ENCODE measurements around the gene DNM2.

Gene DNM2

GRCh38 chr19:10683064-10683426, 34.8 kb upstream of the DNM2 start:
- peak overlapping the region; percentile 35 for H3K27ac Mint-ChIP-seq (ENCODE audit: low read depth)
- no peak overlapping the region for H3K4me3 Mint-ChIP-seq
- H3K9me3 Mint-ChIP-seq, result no peaks in the 10 kb centered on the region
- DNase-seq (ENCODE audit: low spot score in 2 of 2) (no peak), ATAC-seq (replicated peaks; ENCODE audit: extremely low read depth, poor library complexity, severe bottlenecking) (no peak)
- peaks cover 85% of the 10 kb centered on the region for H3K36me3 Mint-ChIP-seq (ENCODE audit: insufficient read depth)
- no peaks in the 10 kb centered on the region for H3K27me3 Mint-ChIP-seq
- H3K4me1 Mint-ChIP-seq, result no peaks in the 10 kb centered on the region

GRCh38 chr19:10683582-10683981, 34.3 kb upstream of the DNM2 start:
- Mint-ChIP-seq H3K4me1 (no peaks in the 10 kb centered on the region), H3K27me3 (no peaks in the 10 kb centered on the region)
- no peak for DNase-seq (ENCODE audit: low spot score in 2 of 2)

GRCh38 chr19:10685210-10685609, 32.7 kb upstream of the DNM2 start:
- Mint-ChIP-seq H3K4me3 (no peak overlapping the region), H3K27me3 (no peaks in the 10 kb centered on the region), H3K9me3 (no peaks in the 10 kb centered on the region), H3K4me1 (no peaks in the 10 kb centered on the region), H3K27ac (ENCODE audit: low read depth) (no peak overlapping the region), H3K36me3 (ENCODE audit: insufficient read depth) (peaks cover 73% of the 10 kb centered on the region)
- ATAC-seq (replicated peaks; ENCODE audit: extremely low read depth, poor library complexity, severe bottlenecking), result no peak
- DNase-seq (ENCODE audit: low spot score in 2 of 2), result no peak

More at GRCh38 chr19:10683582-10683981, 34.3 kb upstream of the DNM2 start:
- no peak overlapping the region for H3K4me3 Mint-ChIP-seq
- peaks cover 80% of the 10 kb centered on the region for H3K36me3 Mint-ChIP-seq (ENCODE audit: insufficient read depth)
- no peaks in the 10 kb centered on the region for H3K9me3 Mint-ChIP-seq
- H3K27ac Mint-ChIP-seq (ENCODE audit: low read depth), result peak overlapping the region; percentile 35
- ATAC-seq (replicated peaks; ENCODE audit: extremely low read depth, poor library complexity, severe bottlenecking), result no peak

DNA sequence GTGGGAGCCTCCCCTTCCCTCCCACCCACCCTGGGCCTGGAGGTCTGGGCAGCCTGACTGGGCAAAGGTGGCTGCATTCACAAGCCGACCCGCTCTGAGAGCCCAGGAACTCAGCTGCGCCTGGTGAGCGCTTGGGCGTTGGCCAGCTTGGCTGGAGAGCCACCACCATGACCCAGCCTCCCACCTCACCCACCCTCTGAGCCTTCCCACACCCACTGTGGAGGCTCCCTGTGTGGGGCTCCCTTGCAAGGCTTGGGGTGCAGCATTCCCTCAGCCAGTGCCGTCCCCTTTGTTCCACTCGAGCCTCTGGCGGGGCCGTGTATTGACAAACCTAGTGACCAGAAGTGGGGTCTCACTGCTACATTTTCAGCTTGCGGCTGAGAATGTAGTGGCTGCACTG, 31.7 kb upstream of the DNM2 start:
- ATAC-seq (replicated peaks; ENCODE audit: extremely low read depth, poor library complexity, severe bottlenecking), result no peak
- no peak for DNase-seq (ENCODE audit: low spot score in 2 of 2)
- Mint-ChIP-seq H3K27ac (ENCODE audit: low read depth) (no peak overlapping the region), H3K4me1 (no peaks in the 10 kb centered on the region), H3K4me3 (no peak overlapping the region), H3K9me3 (no peaks in the 10 kb centered on the region), H3K27me3 (no peaks in the 10 kb centered on the region), H3K36me3 (ENCODE audit: insufficient read depth) (peaks cover 69% of the 10 kb centered on the region)

DNA sequence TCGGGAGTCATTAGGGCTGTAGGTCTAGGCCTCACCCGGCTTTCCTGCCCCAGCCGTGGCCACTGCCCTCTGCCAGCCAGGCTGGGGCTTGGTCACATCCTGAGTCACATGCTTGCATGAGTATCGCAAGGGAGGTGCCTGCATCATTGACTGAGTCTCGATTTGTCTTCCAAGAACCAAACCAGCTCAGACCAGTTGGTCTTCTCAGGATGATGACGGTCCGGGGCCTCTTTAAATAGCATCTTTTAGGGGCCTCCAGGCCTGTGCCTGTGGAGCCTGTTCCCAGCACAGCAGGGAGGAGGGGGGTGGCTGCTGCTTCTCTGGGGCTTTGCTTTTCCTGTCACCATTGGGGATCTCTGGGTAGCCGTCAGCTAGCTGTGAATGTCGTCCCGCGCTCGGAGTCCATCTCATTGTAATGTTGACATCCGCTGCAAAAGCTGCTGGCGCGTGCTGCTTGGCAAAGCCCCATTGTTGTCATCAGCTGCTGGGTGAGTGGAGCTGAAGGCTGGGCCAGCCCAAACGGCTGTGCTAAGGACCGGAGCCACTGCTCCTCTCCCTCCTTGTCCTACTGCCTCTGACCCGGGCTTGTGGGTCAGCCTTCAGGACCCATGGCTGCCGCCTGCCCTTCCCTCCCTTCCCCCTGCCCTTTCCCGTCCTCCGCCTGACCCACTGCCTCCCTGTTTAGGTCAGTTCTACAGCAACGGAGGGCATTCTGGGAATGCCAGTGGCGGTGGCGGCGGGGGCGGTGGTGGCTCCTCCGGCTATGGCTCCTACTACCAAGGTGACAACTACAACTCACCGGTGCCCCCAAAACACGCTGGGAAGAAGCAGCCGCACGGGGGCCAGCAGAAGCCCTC, 31.0 kb upstream of the DNM2 start:
- DNase-seq (ENCODE audit: low spot score in 2 of 2) (no peak), ATAC-seq (replicated peaks; ENCODE audit: extremely low read depth, poor library complexity, severe bottlenecking) (no peak)
- H3K36me3 Mint-ChIP-seq (ENCODE audit: insufficient read depth), result peaks cover 65% of the 10 kb centered on the region
- H3K27ac Mint-ChIP-seq (ENCODE audit: low read depth), result peak overlapping the region; percentile 59
- no peaks in the 10 kb centered on the region for H3K9me3 Mint-ChIP-seq
- no peak overlapping the region for H3K4me3 Mint-ChIP-seq
- no peaks in the 10 kb centered on the region for H3K27me3 Mint-ChIP-seq
- H3K4me1 Mint-ChIP-seq, result no peaks in the 10 kb centered on the region

DNA sequence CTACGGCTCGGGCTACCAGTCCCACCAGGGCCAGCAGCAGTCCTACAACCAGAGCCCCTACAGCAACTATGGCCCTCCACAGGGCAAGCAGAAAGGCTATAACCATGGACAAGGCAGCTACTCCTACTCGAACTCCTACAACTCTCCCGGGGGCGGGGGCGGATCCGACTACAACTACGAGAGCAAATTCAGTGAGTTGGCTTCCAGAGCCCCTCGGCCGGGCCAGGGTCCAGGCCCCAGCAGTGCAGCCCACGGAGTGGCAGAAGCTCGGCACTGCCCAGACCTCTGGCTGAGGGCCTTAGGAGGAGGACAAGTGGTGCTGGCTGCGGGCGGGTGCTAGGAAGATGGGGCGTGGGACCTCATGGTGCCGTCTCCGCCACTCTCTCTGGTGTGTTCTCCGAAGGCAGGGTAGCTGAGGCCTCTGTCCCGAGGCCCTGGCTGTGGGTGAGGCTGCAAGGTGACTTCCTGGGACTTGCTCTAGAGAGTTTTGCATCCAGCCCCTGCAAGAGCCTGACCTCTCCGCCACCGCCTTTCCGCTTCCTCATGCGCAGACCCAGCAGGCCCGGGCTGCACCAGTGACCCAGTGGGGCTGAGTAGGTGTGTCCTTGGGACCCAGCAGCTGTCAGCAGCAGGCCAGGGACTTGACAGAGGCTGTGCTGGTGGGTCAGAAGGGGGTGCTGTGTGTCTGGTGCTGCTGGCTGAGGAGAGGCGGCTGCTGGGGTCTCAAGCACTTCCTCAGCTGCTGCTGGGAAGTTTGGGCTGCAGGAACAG, 30.2 kb upstream of the DNM2 start:
- H3K9me3 Mint-ChIP-seq, result no peaks in the 10 kb centered on the region
- peaks cover 4% of the 10 kb centered on the region for H3K4me1 Mint-ChIP-seq
- DNase-seq (ENCODE audit: low spot score in 2 of 2) (no peak), ATAC-seq (replicated peaks; ENCODE audit: extremely low read depth, poor library complexity, severe bottlenecking) (no peak)
- H3K27ac Mint-ChIP-seq (ENCODE audit: low read depth), result peak overlapping the region; percentile 59
- peaks cover 64% of the 10 kb centered on the region for H3K36me3 Mint-ChIP-seq (ENCODE audit: insufficient read depth)
- H3K4me3 Mint-ChIP-seq, result no peak overlapping the region
- no peaks in the 10 kb centered on the region for H3K27me3 Mint-ChIP-seq

- Mint-ChIP-seq H3K27ac (ENCODE audit: low read depth) (peak overlapping the region; percentile 59), H3K27me3 (no peaks in the 10 kb centered on the region), H3K36me3 (ENCODE audit: insufficient read depth) (peaks cover 56% of the 10 kb centered on the region), H3K4me1 (peaks cover 5% of the 10 kb centered on the region), H3K9me3 (no peaks in the 10 kb centered on the region), H3K4me3 (no peak overlapping the region)
- DNase-seq (ENCODE audit: low spot score in 2 of 2), result no peak
- no peak for ATAC-seq (replicated peaks; ENCODE audit: extremely low read depth, poor library complexity, severe bottlenecking)
Measured at GRCh38 chr19:10688545-10689280, 29.2 kb upstream of the DNM2 start.

DNA sequence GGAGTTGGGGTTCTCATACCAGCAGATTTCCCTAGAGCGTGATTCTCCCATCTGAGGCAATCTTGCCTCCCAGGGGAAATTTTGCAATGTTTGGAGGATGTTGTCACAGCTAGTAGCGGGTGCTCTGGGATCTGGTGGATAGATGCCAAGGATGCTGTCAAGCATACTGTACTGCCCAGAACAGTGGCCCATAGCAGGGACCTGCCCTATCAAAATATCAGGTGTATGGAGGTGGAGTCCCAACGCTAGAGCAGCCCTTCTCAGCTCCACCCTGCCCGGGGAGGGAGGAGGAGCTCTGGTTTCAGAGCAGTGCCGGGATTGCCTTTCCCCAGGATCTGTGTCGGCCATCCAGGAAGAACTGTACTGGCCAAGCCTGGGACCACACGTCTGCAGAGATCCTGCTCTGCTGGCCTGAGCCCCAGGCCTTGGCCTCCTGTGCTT, 27.5 kb upstream of the DNM2 start:
- Mint-ChIP-seq H3K36me3 (ENCODE audit: insufficient read depth) (peaks cover 40% of the 10 kb centered on the region), H3K4me1 (peaks cover 8% of the 10 kb centered on the region), H3K27ac (ENCODE audit: low read depth) (peak overlapping the region; percentile 56), H3K9me3 (no peaks in the 10 kb centered on the region), H3K27me3 (no peaks in the 10 kb centered on the region), H3K4me3 (peak overlapping the region; percentile 2)
- no peak for DNase-seq (ENCODE audit: low spot score in 2 of 2)
- no peak for ATAC-seq (replicated peaks; ENCODE audit: extremely low read depth, poor library complexity, severe bottlenecking)

DNA sequence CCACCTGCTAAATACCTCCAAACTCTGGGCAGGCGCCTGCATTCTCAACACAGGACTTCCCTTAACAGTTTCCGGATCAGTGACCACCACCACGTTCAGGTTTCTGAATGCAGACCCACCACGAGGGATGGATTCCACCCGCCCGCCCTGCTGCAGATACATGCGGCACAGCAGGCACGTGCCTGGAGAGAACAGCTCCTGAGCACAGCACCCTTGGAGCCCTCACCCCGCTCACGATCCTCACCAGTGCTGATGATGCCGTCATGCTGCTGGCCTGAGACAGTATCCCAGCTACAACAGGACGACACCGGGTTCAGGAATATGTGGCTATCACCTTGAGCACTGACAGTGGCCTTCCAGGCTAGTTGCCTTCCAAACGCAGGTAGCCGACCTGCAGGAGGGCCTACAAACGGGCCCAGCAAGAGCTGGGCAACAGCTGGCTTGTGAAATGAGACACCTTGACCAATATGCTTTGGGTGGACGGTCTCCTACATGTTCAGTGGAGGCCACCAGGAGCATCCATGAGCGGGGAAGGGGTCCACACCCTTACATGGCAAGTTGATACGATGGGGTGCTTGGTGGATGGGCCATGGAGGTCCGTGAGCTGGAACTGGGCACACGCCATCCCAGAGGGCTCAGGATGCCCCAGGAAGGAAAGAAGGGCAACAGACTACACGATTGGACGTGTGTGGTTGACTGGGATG, 26.5 kb upstream of the DNM2 start:
- Mint-ChIP-seq H3K4me3 (no peak overlapping the region), H3K36me3 (ENCODE audit: insufficient read depth) (peaks cover 38% of the 10 kb centered on the region), H3K27me3 (no peaks in the 10 kb centered on the region), H3K4me1 (peaks cover 14% of the 10 kb centered on the region), H3K9me3 (no peaks in the 10 kb centered on the region), H3K27ac (ENCODE audit: low read depth) (peak overlapping the region; percentile 56)
- DNase-seq (ENCODE audit: low spot score in 2 of 2), result no peak
- ATAC-seq (replicated peaks; ENCODE audit: extremely low read depth, poor library complexity, severe bottlenecking), result no peak

DNA sequence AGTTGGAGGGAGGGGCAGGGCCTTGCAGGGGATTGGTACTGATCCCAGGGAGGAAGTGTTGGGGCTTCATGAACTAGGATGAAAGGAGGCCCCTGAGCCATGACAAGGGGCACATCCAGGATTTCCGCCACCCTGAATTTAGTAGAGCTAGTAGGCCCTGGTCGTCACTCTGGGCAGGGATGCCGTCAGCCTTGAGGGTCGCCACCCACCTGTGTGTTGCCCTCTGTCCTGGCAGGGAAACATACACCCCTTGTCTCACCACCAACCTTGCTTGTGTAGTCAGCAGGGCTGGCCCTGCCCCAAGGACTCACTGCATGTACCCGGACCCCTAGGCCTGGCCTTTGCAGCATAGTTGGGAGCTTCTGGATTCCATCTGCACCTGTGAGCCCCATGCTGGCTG, 26.0 kb upstream of the DNM2 start:
- ATAC-seq (replicated peaks; ENCODE audit: extremely low read depth, poor library complexity, severe bottlenecking) (no peak), DNase-seq (ENCODE audit: low spot score in 2 of 2) (no peak)
- peaks cover 32% of the 10 kb centered on the region for H3K36me3 Mint-ChIP-seq (ENCODE audit: insufficient read depth)
- no peaks in the 10 kb centered on the region for H3K27me3 Mint-ChIP-seq
- no peaks in the 10 kb centered on the region for H3K9me3 Mint-ChIP-seq
- H3K4me3 Mint-ChIP-seq, result no peak overlapping the region
- H3K4me1 Mint-ChIP-seq, result peaks cover 14% of the 10 kb centered on the region
- no peak overlapping the region for H3K27ac Mint-ChIP-seq (ENCODE audit: low read depth)

DNA sequence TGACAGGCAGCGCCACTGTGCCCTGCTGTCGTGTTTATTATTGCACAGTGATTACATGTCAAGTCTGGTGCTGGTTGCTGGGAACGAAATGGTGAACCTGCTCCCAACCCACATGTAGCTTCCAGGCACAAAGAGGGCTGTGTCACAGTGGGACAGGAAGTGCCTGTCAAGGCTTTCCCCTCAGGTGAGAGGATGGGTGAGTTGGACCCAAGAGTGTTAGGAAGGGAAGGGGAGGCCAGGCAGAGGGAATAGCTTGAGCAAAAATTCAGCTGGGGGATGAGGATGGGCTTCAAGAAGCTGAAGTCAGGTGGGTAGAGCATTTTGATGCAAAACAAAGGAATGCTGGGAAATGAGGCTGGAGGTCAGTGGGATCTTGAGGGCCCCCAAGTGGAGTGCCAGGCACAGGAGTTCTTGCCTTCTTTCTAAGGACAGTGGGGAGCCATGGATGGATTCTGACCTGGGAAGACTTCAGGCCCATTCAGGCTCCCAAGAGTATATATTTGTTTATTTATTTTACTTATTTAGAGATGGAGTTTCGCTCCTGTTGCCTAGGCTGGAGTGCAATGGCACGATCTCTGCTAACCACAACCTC, 25.1 kb upstream of the DNM2 start:
- DNase-seq (ENCODE audit: low spot score in 2 of 2), result no peak

More for the DNA sequence above, 25.1 kb upstream of the DNM2 start:
- Mint-ChIP-seq H3K27ac (ENCODE audit: low read depth) (no peak overlapping the region), H3K9me3 (no peaks in the 10 kb centered on the region), H3K4me1 (peaks cover 14% of the 10 kb centered on the region), H3K4me3 (no peak overlapping the region), H3K27me3 (no peaks in the 10 kb centered on the region), H3K36me3 (ENCODE audit: insufficient read depth) (peaks cover 28% of the 10 kb centered on the region)
- no peak for ATAC-seq (replicated peaks; ENCODE audit: extremely low read depth, poor library complexity, severe bottlenecking)
